Chondrocyte (in vitro differentiated cells): Measurements from ENCODE around the gene WFDC12. TPM values are rescaled to one million over a fixed set of nuclear protein-coding genes. Genes with fewer than 3 reads are reported as not detected.

Source experiments
- DNase-seq: peaks from one replicate; pipeline ENCODE4 v3.0.0; 2021; ENCODE audit warnings: mixed read lengths, low spot score
- H3K27ac Mint-ChIP-seq: one replicate; pipeline ENCODE4 v1.8.0; 2021; ENCODE audit warnings: mild to moderate bottlenecking, moderate library complexity, mixed read lengths; ENCODE audit not compliant: unreplicated experiment
- H3K27me3 Mint-ChIP-seq: 2 replicates; pipeline ENCODE4 v1.8.0; 2021; ENCODE audit warnings: low read depth, mixed read lengths
- H3K36me3 Mint-ChIP-seq: 2 replicates; pipeline ENCODE4 v1.8.0; 2021; ENCODE audit warnings: low read depth, mixed read lengths
- H3K4me1 Mint-ChIP-seq: 2 replicates; pipeline ENCODE4 v1.8.0; 2021; ENCODE audit warnings: low read depth, mild to moderate bottlenecking, mixed read lengths
- H3K4me3 Mint-ChIP-seq: one replicate; pipeline ENCODE4 v1.8.0; 2021; ENCODE audit warnings: mild to moderate bottlenecking, moderate library complexity, mixed read lengths; ENCODE audit not compliant: unreplicated experiment
- H3K9me3 Mint-ChIP-seq: 2 replicates; pipeline ENCODE4 v1.8.0; 2021; ENCODE audit warnings: low read depth, mixed read lengths
- CTCF ChIP-seq: fragments of 200-600 bp; sonication (generic); IDR thresholded peaks from 2 replicates; pipeline ENCODE4 v1.5.0; 2021; ENCODE audit warnings: antibody characterized with exemption, mild to moderate bottlenecking, moderate library complexity
- total RNA-seq: library from RNA; stranded (reverse); gene quantifications from 3 replicates; pipeline ENCODE4 v1.2.1, GENCODE V29; 2021

WFDC12 gene
- total RNA-seq, 1 donor from 2014 or later, result not detected

DNA sequence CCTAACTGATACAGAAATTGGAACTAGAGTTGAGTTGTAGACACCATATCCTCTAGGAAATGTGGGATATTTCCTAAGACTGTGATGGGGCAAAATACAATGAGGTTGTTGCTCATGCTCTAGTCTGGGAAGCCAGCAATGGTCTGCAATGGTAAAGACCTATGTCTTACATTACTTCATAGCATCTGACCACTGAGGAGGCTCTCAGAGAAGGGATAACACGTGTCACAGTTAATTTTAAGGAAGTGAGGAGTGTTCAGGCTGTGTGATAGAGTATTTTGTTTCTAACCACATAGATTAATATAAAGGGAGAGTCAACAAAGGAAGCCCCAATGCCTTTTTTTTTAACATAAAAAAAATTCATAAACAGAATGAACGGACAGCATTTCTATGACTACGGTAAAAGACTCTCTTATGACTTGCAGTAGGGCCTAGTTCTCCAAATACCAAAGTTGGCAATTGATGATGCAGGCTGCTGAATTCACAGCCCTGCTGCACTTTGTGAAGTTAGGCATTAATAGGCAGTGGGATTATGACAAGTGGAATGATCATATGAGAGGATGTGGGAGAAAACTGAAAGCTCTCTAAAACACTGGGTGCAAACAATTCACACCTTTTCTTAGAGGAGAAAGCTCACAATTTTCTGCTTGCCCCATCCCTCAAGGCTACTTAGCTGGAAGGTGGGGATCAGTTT, 37.0 kb downstream of the WFDC12 start:
- H3K27me3 Mint-ChIP-seq, result no peaks in the 10 kb centered on the region
- H3K4me3 Mint-ChIP-seq, result no peak overlapping the region
- H3K9me3 Mint-ChIP-seq, result peaks cover 3% of the 10 kb centered on the region
- H3K27ac Mint-ChIP-seq, result peak overlapping the region; percentile 90
- TF ChIP-seq CTCF, result no peak
- H3K36me3 Mint-ChIP-seq, result peaks cover 7% of the 10 kb centered on the region
- peaks cover 35% of the 10 kb centered on the region for H3K4me1 Mint-ChIP-seq
- DNase-seq, result no peak

GRCh38 chr20:45085867-45086266, 38.4 kb downstream of the WFDC12 start:
- no peaks in the 10 kb centered on the region for H3K27me3 Mint-ChIP-seq

GRCh38 chr20:45085289-45085688, 39.0 kb downstream of the WFDC12 start:
- H3K27me3 Mint-ChIP-seq, result no peaks in the 10 kb centered on the region
- H3K27ac Mint-ChIP-seq, result no peak overlapping the region

More at GRCh38 chr20:45085867-45086266, 38.4 kb downstream of the WFDC12 start:
- Mint-ChIP-seq H3K4me3 (no peak overlapping the region), H3K4me1 (peaks cover 31% of the 10 kb centered on the region), H3K9me3 (peaks cover 3% of the 10 kb centered on the region), H3K36me3 (peaks cover 11% of the 10 kb centered on the region), H3K27ac (no peak overlapping the region)
- no peak for TF ChIP-seq CTCF
- DNase-seq, result no peak

DNA sequence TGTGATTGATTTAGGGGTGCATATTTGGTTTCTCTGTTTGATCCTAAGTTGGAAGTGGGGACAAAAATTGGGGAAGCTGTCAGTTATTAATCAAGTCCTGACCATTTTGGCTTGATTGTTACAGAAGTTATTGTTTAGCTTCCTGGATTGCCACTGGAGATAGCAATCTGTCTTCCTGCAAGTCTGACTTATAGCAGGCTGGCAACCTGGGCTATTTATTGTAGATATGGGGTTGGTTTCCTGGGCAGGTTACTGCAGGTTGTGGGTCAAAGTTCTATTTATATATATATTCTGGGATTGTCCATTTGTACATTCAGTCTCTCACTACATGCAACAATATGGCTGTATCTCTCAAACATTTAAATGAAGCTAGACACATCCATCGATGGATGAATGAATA, 41.1 kb downstream of the WFDC12 start:
- Mint-ChIP-seq H3K9me3 (peaks cover 3% of the 10 kb centered on the region), H3K4me1 (peaks cover 12% of the 10 kb centered on the region), H3K36me3 (peaks cover 20% of the 10 kb centered on the region), H3K27ac (no peak overlapping the region), H3K27me3 (no peaks in the 10 kb centered on the region), H3K4me3 (no peak overlapping the region)
- no peak for DNase-seq
- no peak for TF ChIP-seq CTCF

More at GRCh38 chr20:45085289-45085688, 39.0 kb downstream of the WFDC12 start:
- H3K4me1 Mint-ChIP-seq, result peaks cover 25% of the 10 kb centered on the region
- no peak for DNase-seq
- H3K4me3 Mint-ChIP-seq, result no peak overlapping the region
- no peak for TF ChIP-seq CTCF
- peaks cover 11% of the 10 kb centered on the region for H3K36me3 Mint-ChIP-seq
- peaks cover 3% of the 10 kb centered on the region for H3K9me3 Mint-ChIP-seq

DNA sequence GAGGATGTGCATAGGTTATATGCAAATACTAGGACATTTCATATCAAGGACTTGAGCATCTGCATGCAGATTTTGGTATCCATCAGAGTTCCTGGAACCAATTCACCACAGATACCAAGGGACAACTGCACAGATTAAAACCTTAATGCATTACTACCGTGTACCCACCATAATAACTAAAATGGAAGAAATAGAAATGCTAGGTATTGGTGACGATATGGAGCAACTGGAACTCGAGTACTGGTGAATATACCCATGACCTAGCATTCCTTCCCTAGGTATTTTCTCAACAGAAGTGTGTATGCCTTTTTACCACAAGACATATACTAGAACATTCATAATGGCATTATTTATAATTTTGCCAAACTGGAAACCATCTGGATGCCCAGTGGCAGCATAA, 41.8 kb downstream of the WFDC12 start:
- Mint-ChIP-seq H3K9me3 (peaks cover 3% of the 10 kb centered on the region), H3K36me3 (peaks cover 20% of the 10 kb centered on the region)

More for the DNA sequence above, 41.8 kb downstream of the WFDC12 start:
- H3K27me3 Mint-ChIP-seq, result no peaks in the 10 kb centered on the region
- H3K27ac Mint-ChIP-seq, result no peak overlapping the region
- H3K4me3 Mint-ChIP-seq, result no peak overlapping the region
- TF ChIP-seq CTCF, result no peak
- DNase-seq, result no peak
- peaks cover 5% of the 10 kb centered on the region for H3K4me1 Mint-ChIP-seq
